Keratinocyte (primary cell): ENCODE results near the gene SPC24. TPM values are rescaled to one million over a fixed set of nuclear protein-coding genes. Genes with fewer than 3 reads are reported as not detected.

Experiments
- DNase-seq: peaks from one replicate; pipeline ENCODE4 v3.0.0-alpha.2; 2011; ENCODE audit warnings: low read depth, missing footprints, low spot score
- FAIRE-seq: peaks from 2 replicates; lab custom pipeline; 2011; peaks lifted over from hg19 to GRCh38; lab: Jason Lieb, UNC
- H2AFZ ChIP-seq: 2 replicates; pipeline ENCODE4 v1.6.0; 2012; ENCODE audit warnings: low read length, control low read depth, inconsistent platforms; ENCODE audit not compliant: control insufficient read depth
- H3K27ac ChIP-seq: 2 replicates; pipeline ENCODE4 v1.5.1; 2011; ENCODE audit warnings: low read length; ENCODE audit not compliant: control insufficient read depth, insufficient read depth
- H3K27me3 ChIP-seq: 3 replicates; pipeline ENCODE4 v1.6.0; 2011; ENCODE audit warnings: low read length; ENCODE audit not compliant: control insufficient read depth, insufficient read depth; ENCODE audit errors: extremely low read depth
- H3K36me3 ChIP-seq, 2 experiments: 2 replicates in 1 of 2; 3 replicates in 1 of 2; pipeline ENCODE4 v1.5.1; 2011; ENCODE audit warnings: low read length in 2 of 2, mild to moderate bottlenecking in 1 of 2; ENCODE audit not compliant: control insufficient read depth in 2 of 2, insufficient read depth in 2 of 2; ENCODE audit errors: extremely low read depth in 1 of 2
- H3K4me1 ChIP-seq: 3 replicates; pipeline ENCODE4 v1.5.1; 2011; ENCODE audit warnings: low read length; ENCODE audit not compliant: control insufficient read depth, insufficient read depth; ENCODE audit errors: extremely low read depth
- H3K4me2 ChIP-seq: 3 replicates; pipeline ENCODE4 v1.6.0; 2011; ENCODE audit warnings: low read depth, low read length; ENCODE audit not compliant: control insufficient read depth, insufficient read depth; ENCODE audit errors: extremely low read depth
- H3K4me3 ChIP-seq, 3 experiments: fragments of 200-600 bp in 1 of 3; sonication (generic) in 1 of 3; 2 replicates in 2 of 3; 3 replicates in 1 of 3; pipeline ENCODE4 v1.5.1; 2011 to 2016; ENCODE audit warnings: low read length in 3 of 3, mild to moderate bottlenecking in 3 of 3, control low read depth in 2 of 3, inconsistent platforms in 1 of 3, low read depth in 1 of 3, mixed read lengths in 1 of 3, mixed run types in 1 of 3, moderate library complexity in 1 of 3; ENCODE audit not compliant: control insufficient read depth in 2 of 3, insufficient read depth in 2 of 3; ENCODE audit errors: extremely low read depth in 1 of 3
- H3K79me2 ChIP-seq: 2 replicates; pipeline ENCODE4 v1.6.0; 2012; ENCODE audit warnings: low read length; ENCODE audit not compliant: control insufficient read depth, insufficient read depth
- H3K9ac ChIP-seq: 3 replicates; pipeline ENCODE4 v1.6.0; 2011; ENCODE audit warnings: low read length; ENCODE audit not compliant: control insufficient read depth, insufficient read depth; ENCODE audit errors: extremely low read depth
- H3K9me1 ChIP-seq: 3 replicates; pipeline ENCODE4 v1.6.0; 2011; ENCODE audit warnings: low read length; ENCODE audit not compliant: control insufficient read depth, insufficient read depth; ENCODE audit errors: extremely low read depth
- H3K9me3 ChIP-seq: 2 replicates; pipeline ENCODE4 v1.5.1; 2012; ENCODE audit warnings: low read depth, low read length; ENCODE audit not compliant: control insufficient read depth
- H4K20me1 ChIP-seq: 3 replicates; pipeline ENCODE4 v1.6.0; 2011; ENCODE audit warnings: low read length; ENCODE audit not compliant: control insufficient read depth, insufficient read depth; ENCODE audit errors: extremely low read depth
- CTCF ChIP-seq, 3 experiments: IDR thresholded peaks in 1 of 3; conservative IDR thresholded peaks in 1 of 3; optimal IDR thresholded peaks in 1 of 3; 2 replicates in 2 of 3; 3 replicates in 1 of 3; pipeline versions ENCODE3 to v1.5.1; 2011; ENCODE audit warnings: low read length in 3 of 3, mild to moderate bottlenecking in 3 of 3, moderate library complexity in 2 of 3, control low read depth in 1 of 3, inconsistent platforms in 1 of 3; ENCODE audit not compliant: insufficient read depth in 2 of 3; ENCODE audit errors: extremely low read depth in 1 of 3
- EZH2 ChIP-seq: IDR thresholded peaks from one replicate; pipeline ENCODE4 v1.6.1; 2012; ENCODE audit warnings: inconsistent platforms, mild to moderate bottlenecking, low read length, moderate library complexity
- dilution Hi-C: fragments of 300-500 bp; cut with MboI; formaldehyde crosslinking; loops from one replicate; pipeline ENCODE4 v1.7.0; 2020; ENCODE audit warnings: low sequenced_read_pairs; ENCODE audit not compliant: extremely low pct_ligation_motif_present
- polyA plus RNA-seq, 5 experiments: library from polyadenylated mRNA; depleted of rRNA in 3 of 5; stranded (reverse) in 3 of 5; stranded (forward) in 1 of 5; unstranded in 1 of 5; fragments of >200 nt; gene quantifications; 1 replicate in 1 of 5; 2 replicates in 3 of 5; 3 replicates in 1 of 5; pipeline versions ENCODE4 v1.2.1 to v1.2.3, GENCODE V29; 2011 to 2012; ENCODE audit warnings: missing spikeins in 2 of 5, low read depth in 1 of 5, low replicate concordance in 1 of 5

SPC24 gene
- polyA plus RNA-seq, 1 donor (not counting 4 experiments of a cell fraction or from before 2014, with no cell fraction given), result 6.4 TPM

- TF ChIP-seq EZH2 (no peak), CTCF (optimal IDR thresholded peaks at IDR 0.05 in 1 of 3, IDR thresholded peaks at IDR 0.05 in 1 of 3, conservative IDR thresholded peaks at IDR 0.05 in 1 of 3; ENCODE audit: extremely low read depth in 1 of 3, insufficient read depth in 2 of 3, low read length in 3 of 3) (no peak)
- Histone ChIP-seq H3K36me3 (peaks cover 50 to 66% of the 10 kb centered on the region in 2 experiments), H3K4me2 (no peak overlapping the region), H3K27me3 (no peaks in the 10 kb centered on the region), H2AFZ (no peak overlapping the region), H3K9me3 (no peaks in the 10 kb centered on the region), H3K79me2 (peaks cover 51% of the 10 kb centered on the region), H3K4me1 (no peaks in the 10 kb centered on the region), H3K4me3 (no peak overlapping the region), H3K9me1 (peaks cover 2% of the 10 kb centered on the region), H3K9ac (no peak overlapping the region), H4K20me1 (peaks cover 54% of the 10 kb centered on the region), H3K27ac (no peak overlapping the region)
- no peak for DNase-seq
- FAIRE-seq, result no peak
- dilution Hi-C loops, result no loop called here
Measured at GRCh38 chr19:11115042-11115441, 40.5 kb downstream of the SPC24 start.

- peaks cover 50 to 68% of the 10 kb centered on the region in 2 experiments for H3K36me3 ChIP-seq
- dilution Hi-C loops, result no loop called here
- DNase-seq, result no peak
- H3K4me1 ChIP-seq, result no peaks in the 10 kb centered on the region
- H3K27ac ChIP-seq, result no peak overlapping the region
- no peak for TF ChIP-seq CTCF (optimal IDR thresholded peaks at IDR 0.05 in 1 of 3, IDR thresholded peaks at IDR 0.05 in 1 of 3, conservative IDR thresholded peaks at IDR 0.05 in 1 of 3; ENCODE audit: extremely low read depth in 1 of 3, insufficient read depth in 2 of 3, low read length in 3 of 3)
- no peak overlapping the region for H3K4me3 ChIP-seq
- no peak for FAIRE-seq
- H2AFZ ChIP-seq, result no peak overlapping the region
- H3K4me2 ChIP-seq, result no peak overlapping the region
- H3K9me1 ChIP-seq, result no peaks in the 10 kb centered on the region
- peaks cover 57% of the 10 kb centered on the region for H3K79me2 ChIP-seq
- peaks cover 52% of the 10 kb centered on the region for H4K20me1 ChIP-seq
- H3K9me3 ChIP-seq, result no peaks in the 10 kb centered on the region
- no peaks in the 10 kb centered on the region for H3K27me3 ChIP-seq
- no peak overlapping the region for H3K9ac ChIP-seq
Measured at GRCh38 chr19:11113140-11113708, 42.4 kb downstream of the SPC24 start.
